ENCODE measurements around the gene PTPRQ. TPM values are rescaled to one million over a fixed set of nuclear protein-coding genes. Genes with fewer than 3 reads are reported as not detected.

The PTPRQ gene
- total RNA-seq, 4 donors from 2014 or later: 0.24 to 0.47 (median 0.30) TPM; not detected in 1

GRCh38 chr12:80714846-80715245 is 270.8 kb downstream of the PTPRQ start:
- Histone ChIP-seq H3K27ac (no peak overlapping the region), H3K4me3 (no peak overlapping the region), H3K27me3 (peaks cover 61% of the 10 kb centered on the region), H3K36me3 (no peaks in the 10 kb centered on the region), H3K9me3 (no peaks in the 10 kb centered on the region), H3K4me1 (no peaks in the 10 kb centered on the region)
- TF ChIP-seq POLR2AphosphoS5 (IDR thresholded peaks at IDR 0.05) (no peak), CTCF (IDR thresholded peaks at IDR 0.05) (no peak), POLR2A (IDR thresholded peaks at IDR 0.05) (no peak), EP300 (IDR thresholded peaks at IDR 0.05) (no peak)
- 85% methylated on average over 3 of the region's 3 CpGs for WGBS
- no peak for DNase-seq (ENCODE audit: low spot score in 2 of 2)

- no peak for DNase-seq (ENCODE audit: low spot score in 2 of 2)
- Histone ChIP-seq H3K4me1 (no peaks in the 10 kb centered on the region), H3K4me3 (no peak overlapping the region), H3K9me3 (no peaks in the 10 kb centered on the region), H3K27me3 (peaks cover 54% of the 10 kb centered on the region), H3K27ac (no peak overlapping the region), H3K36me3 (no peaks in the 10 kb centered on the region)
- TF ChIP-seq EP300 (IDR thresholded peaks at IDR 0.05) (no peak), POLR2A (IDR thresholded peaks at IDR 0.05) (no peak)
- WGBS: 66% methylated on average over 10 of the region's 10 CpGs
These were observed 271.7 kb downstream of the PTPRQ start for GRCh38 chr12:80715713-80716249.

- Histone ChIP-seq H3K4me1 (no peaks in the 10 kb centered on the region), H3K27ac (no peak within 1 kb of the TSS), H3K4me3 (no peak within 1 kb of the TSS), H3K27me3 (peaks cover 51% of the 10 kb centered on the region), H3K36me3 (no peaks in the 10 kb centered on the region), H3K9me3 (no peaks in the 10 kb centered on the region)
- no peak for TF ChIP-seq CTCF (IDR thresholded peaks at IDR 0.05)
- 50% methylated on average over 40 of the region's 45 CpGs for WGBS
- DNase-seq (ENCODE audit: low spot score in 2 of 2): no peak
These were observed 272.8 kb downstream of the PTPRQ start, which contains the start of gene MYF5 for GRCh38 chr12:80716696-80717469. Gene MYF5, plus strand, starts transcription at chr12:80716912. Its CDS starts 152 bp downstream, at chr12:80717064.

GRCh38 chr12:80717856-80718255 is 273.8 kb downstream of the PTPRQ start:
- WGBS: 58% methylated on average over 4 of the region's 4 CpGs
- Histone ChIP-seq H3K4me3 (no peak overlapping the region), H3K27me3 (peaks cover 45% of the 10 kb centered on the region), H3K27ac (no peak overlapping the region), H3K36me3 (no peaks in the 10 kb centered on the region), H3K4me1 (no peaks in the 10 kb centered on the region), H3K9me3 (no peaks in the 10 kb centered on the region)
- TF ChIP-seq CTCF (IDR thresholded peaks at IDR 0.05) (no peak), POLR2A (IDR thresholded peaks at IDR 0.05) (no peak), POLR2AphosphoS5 (IDR thresholded peaks at IDR 0.05) (no peak)
- DNase-seq (ENCODE audit: low spot score in 2 of 2): no peak

- no peaks in the 10 kb centered on the region for H3K36me3 ChIP-seq
- H3K27me3 ChIP-seq: peaks cover 23% of the 10 kb centered on the region
- H3K4me1 ChIP-seq: no peaks in the 10 kb centered on the region
- DNase-seq (ENCODE audit: low spot score in 2 of 2): no peak
- H3K4me3 ChIP-seq: no peak overlapping the region
- no peaks in the 10 kb centered on the region for H3K9me3 ChIP-seq
- WGBS: 79% methylated on average over 1 of the region's 1 CpG
- no peak overlapping the region for H3K27ac ChIP-seq
- TF ChIP-seq CTCF (IDR thresholded peaks at IDR 0.05): no peak
- TF ChIP-seq POLR2AphosphoS5 (IDR thresholded peaks at IDR 0.05): no peak
- no peak for TF ChIP-seq POLR2A (IDR thresholded peaks at IDR 0.05)
- TF ChIP-seq EP300 (IDR thresholded peaks at IDR 0.05): no peak
These were observed 276.5 kb downstream of the PTPRQ start for GRCh38 chr12:80720516-80720915.

Data from suprapubic skin (tissue), 4 donors.